ENCODE results near the gene SFXN4.

DNA sequence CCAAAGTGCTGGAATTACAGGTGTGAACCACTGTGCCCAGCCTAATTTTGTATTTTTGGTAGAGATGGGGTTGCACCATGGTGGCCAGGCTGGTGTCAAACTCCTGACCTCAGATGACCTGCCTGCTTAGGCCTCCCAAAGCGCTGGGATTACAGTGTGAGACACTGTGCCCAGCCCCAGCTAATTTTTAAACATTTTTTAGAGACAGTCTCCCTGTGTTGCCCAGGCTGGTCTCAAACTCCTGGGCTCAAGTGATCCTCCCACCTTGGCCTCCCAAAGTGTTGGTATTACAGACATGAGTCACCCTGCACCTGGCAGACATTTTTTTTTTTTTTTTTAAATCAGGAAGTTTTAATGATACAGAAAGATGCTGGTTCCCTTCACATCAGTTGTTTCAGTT is 46.1 kb downstream of the SFXN4 start:
- TF ChIP-seq CTCF (IDR thresholded peaks at IDR 0.05) (no peak), POLR2A (IDR thresholded peaks at IDR 0.05) (no peak)

Data from esophagus squamous epithelium (tissue), 4 donors.